SK-N-SH (cell line): Measurements from ENCODE around the gene SLC1A7. TPM values are rescaled to one million over a fixed set of nuclear protein-coding genes. Genes with fewer than 3 reads are reported as not detected.

Experiments used
- CTCF ChIA-PET: fragments of 300-600, 350-600 bp; formaldehyde crosslinking; extraction: SDS; loops from one replicate; lab custom pipeline; 2021; lab: Yijun Ruan, JAX
- POLR2A ChIA-PET: fragments of 350-600 bp; sonication (Branson Sonifier 250); formaldehyde crosslinking; extraction: SDS; loops from one replicate; lab custom pipeline; 2020; ENCODE audit warnings: antibody characterized with exemption, inconsistent platforms; lab: Yijun Ruan, JAX
- DNase-seq: peaks from one replicate; pipeline ENCODE4 v3.0.0; 2012
- H2AFZ ChIP-seq: fragments of 200-600 bp; sonication (generic); 2 replicates; pipeline ENCODE4 v1.8.1; 2016; ENCODE audit warnings: antibody characterized with exemption, mild to moderate bottlenecking, low read depth
- H3F3A ChIP-seq: fragments of 200-600 bp; sonication (generic); replicated peaks from 2 replicates; pipeline ENCODE3; 2016; ENCODE audit warnings: antibody characterized with exemption, mild to moderate bottlenecking; ENCODE audit not compliant: insufficient read depth
- H3K27ac ChIP-seq, 2 experiments: fragments of 200-500 bp in 1 of 2; fragments of 200-600 bp in 1 of 2; sonication (Bioruptor generic) in 1 of 2; sonication (generic), shearing (Covaris generic) in 1 of 2; 2 replicates each; pipeline versions ENCODE4 v1.5.1 to v1.6.1; 2014 to 2016; ENCODE audit warnings: low read depth in 2 of 2, inconsistent platforms in 1 of 2, low read length in 1 of 2, mild to moderate bottlenecking in 1 of 2, mixed read lengths in 1 of 2
- H3K27me3 ChIP-seq: fragments of 200-600 bp; sonication (generic), shearing (Covaris generic); 2 replicates; pipeline ENCODE4 v1.6.1; 2016; ENCODE audit warnings: mixed run types; ENCODE audit not compliant: insufficient read depth
- H3K36me3 ChIP-seq, 2 experiments: fragments of 200-500 bp in 1 of 2; fragments of 200-600 bp in 1 of 2; sonication (Bioruptor generic) in 1 of 2; sonication (generic) in 1 of 2; replicated peaks in 1 of 2; 2 replicates each; pipeline versions ENCODE3 to v1.5.1; 2014 to 2016; ENCODE audit warnings: low read length in 1 of 2, mild to moderate bottlenecking in 1 of 2; ENCODE audit not compliant: insufficient read depth in 2 of 2, control insufficient read depth in 1 of 2
- H3K4me1 ChIP-seq, 2 experiments: fragments of 200-500 bp in 1 of 2; fragments of 200-600 bp in 1 of 2; sonication (Bioruptor generic) in 1 of 2; sonication (generic), shearing (Covaris generic) in 1 of 2; 2 replicates each; pipeline versions ENCODE4 v1.5.1 to v1.6.1; 2014 to 2016; ENCODE audit warnings: low read depth in 1 of 2, low read length in 1 of 2, mixed run types in 1 of 2; ENCODE audit not compliant: insufficient read depth in 2 of 2, control insufficient read depth in 1 of 2
- H3K4me2 ChIP-seq: fragments of 200-600 bp; sonication (generic), shearing (Covaris generic); 2 replicates; pipeline ENCODE4 v1.6.1; 2017; ENCODE audit warnings: mixed run types
- H3K4me3 ChIP-seq, 2 experiments: fragments of 200-500 bp in 1 of 2; fragments of 200-600 bp in 1 of 2; sonication (Bioruptor generic) in 1 of 2; sonication (generic), shearing (Covaris generic) in 1 of 2; 2 replicates each; pipeline versions ENCODE4 v1.5.1 to v1.8.1; 2014 to 2016; ENCODE audit warnings: low read depth in 2 of 2, inconsistent platforms in 1 of 2, low read length in 1 of 2, mild to moderate bottlenecking in 1 of 2, mixed read lengths in 1 of 2, moderate library complexity in 1 of 2
- H3K79me2 ChIP-seq: fragments of 200-600 bp; sonication (generic); 2 replicates; pipeline ENCODE4 v1.8.1; 2017; ENCODE audit warnings: mild to moderate bottlenecking; ENCODE audit not compliant: insufficient read depth
- H3K9ac ChIP-seq: fragments of 200-600 bp; sonication (generic); 2 replicates; pipeline ENCODE4 v1.6.1; 2017; ENCODE audit warnings: mixed run types
- H3K9me2 ChIP-seq: fragments of 200-600 bp; sonication (generic); 2 replicates; pipeline ENCODE4 v1.6.1; 2017; ENCODE audit warnings: mixed run types
- H3K9me3 ChIP-seq: fragments of 200-600 bp; sonication (generic); 2 replicates; pipeline ENCODE4 v1.6.1; 2017; ENCODE audit warnings: mixed run types, mild to moderate bottlenecking, moderate library complexity
- H4K20me1 ChIP-seq: fragments of 200-600 bp; sonication (generic); 2 replicates; pipeline ENCODE4 v1.6.1; 2017; ENCODE audit warnings: mild to moderate bottlenecking, mixed run types; ENCODE audit not compliant: insufficient read depth
- CHD2 ChIP-seq: fragments of 150-350 bp; IDR thresholded peaks from 2 replicates; pipeline ENCODE4 v1.6.1; 2018; ENCODE audit warnings: low read length; ENCODE audit not compliant: partially characterized antibody
- EP300 ChIP-seq, 2 experiments: IDR thresholded peaks; 2 replicates each; pipeline versions ENCODE4 v1.4.0 to v1.6.1; 2012; ENCODE audit warnings: borderline replicate concordance in 1 of 2, low read depth in 1 of 2, low read length in 1 of 2
- FOXJ3 ChIP-seq: sonication (generic); formaldehyde crosslinking; IDR thresholded peaks from 2 replicates; pipeline ENCODE4 v1.5.1; 2020; ENCODE audit warnings: mild to moderate bottlenecking, missing genetic modification reagents
- FOXM1 ChIP-seq: IDR thresholded peaks from 2 replicates; pipeline ENCODE4 v1.4.0; 2012; ENCODE audit warnings: low read depth, mild to moderate bottlenecking
- GABPA ChIP-seq: IDR thresholded peaks from 2 replicates; pipeline ENCODE4 v1.4.0; 2012; ENCODE audit warnings: low read depth, mild to moderate bottlenecking
- GATA2 ChIP-seq: sonication (generic); formaldehyde crosslinking; IDR thresholded peaks from 2 replicates; pipeline ENCODE4 v1.5.0; 2020; ENCODE audit warnings: mild to moderate bottlenecking, missing genetic modification reagents
- JUND ChIP-seq: IDR thresholded peaks from 2 replicates; pipeline ENCODE4 v1.4.0; 2012
- MEF2A ChIP-seq: IDR thresholded peaks from 2 replicates; pipeline ENCODE4 v1.4.0; 2012; ENCODE audit warnings: low read depth, borderline replicate concordance
- MXI1 ChIP-seq: IDR thresholded peaks from 2 replicates; pipeline ENCODE4 v1.6.1; 2012; ENCODE audit warnings: mild to moderate bottlenecking, low read depth, low read length, improper control_type of control experiment
- NFIC ChIP-seq: IDR thresholded peaks from 2 replicates; pipeline ENCODE4 v1.4.0; 2012; ENCODE audit warnings: borderline replicate concordance
- NRF1 ChIP-seq: IDR thresholded peaks from 2 replicates; pipeline ENCODE4 v1.6.1; 2012; ENCODE audit warnings: low read depth, mild to moderate bottlenecking, low read length
- POLR2AphosphoS5 ChIP-seq: IDR thresholded peaks from 2 replicates; pipeline ENCODE4 v1.6.1; 2012; ENCODE audit warnings: low read depth, low read length
- RAD21 ChIP-seq: IDR thresholded peaks from 2 replicates; pipeline ENCODE4 v1.6.1; 2012; ENCODE audit warnings: mild to moderate bottlenecking, low read length
- RCOR1 ChIP-seq: fragments of 150-350 bp; IDR thresholded peaks from 2 replicates; pipeline ENCODE4 v1.6.1; 2017; ENCODE audit warnings: antibody characterized with exemption, low read length
- RFX5 ChIP-seq: IDR thresholded peaks from 2 replicates; pipeline ENCODE4 v1.6.1; 2012; ENCODE audit warnings: mild to moderate bottlenecking, improper control_type of control experiment, low read length
- RXRA ChIP-seq: IDR thresholded peaks from 2 replicates; pipeline ENCODE4 v1.4.0; 2012; ENCODE audit warnings: low read depth, mild to moderate bottlenecking, borderline replicate concordance
- TAF1 ChIP-seq: IDR thresholded peaks from 2 replicates; pipeline ENCODE4 v1.6.1; 2012; ENCODE audit warnings: low read depth, mild to moderate bottlenecking, low read length, moderate library complexity, borderline replicate concordance
- TCF12 ChIP-seq: IDR thresholded peaks from 2 replicates; pipeline ENCODE4 v1.4.0; 2012
- TEAD4 ChIP-seq: IDR thresholded peaks from 2 replicates; pipeline ENCODE4 v1.4.0; 2012; ENCODE audit warnings: mild to moderate bottlenecking, borderline replicate concordance; ENCODE audit not compliant: insufficient read depth
- WGBS: methylation state at CpG from one replicate; pipeline ENCODE4 v1.1.6; 2017; ENCODE audit warnings: low lambda C conversion rate; 5-methylcytosine and 5-hydroxymethylcytosine counted together
- polyA plus RNA-seq, 3 experiments: library from polyadenylated mRNA; depleted of rRNA; stranded (reverse); fragments of >200 nt; gene quantifications; 2 replicates each; pipeline ENCODE4 v1.2.3, GENCODE V29; 2012
- TF ChIP-seq, protein P1 (sequence below): IDR thresholded peaks from 2 replicates; pipeline ENCODE4 v1.4.0; 2012; ENCODE audit warnings: low read depth, borderline replicate concordance
- TF ChIP-seq, protein P2 (sequence below): IDR thresholded peaks from 2 replicates; pipeline ENCODE4 v1.4.0; 2012; ENCODE audit warnings: low read depth
- TF ChIP-seq, protein P3 (sequence below): fragments of 150-350 bp; IDR thresholded peaks from 2 replicates; pipeline ENCODE4 v1.6.1; 2016; ENCODE audit warnings: mild to moderate bottlenecking, low read depth, low read length
- TF ChIP-seq, protein P4 (sequence below): IDR thresholded peaks from 2 replicates; pipeline ENCODE4 v1.4.0; 2012; ENCODE audit warnings: low read depth, borderline replicate concordance
- TF ChIP-seq, protein P5 (sequence below): IDR thresholded peaks from 2 replicates; pipeline ENCODE4; 2012

Gene SLC1A7
- polyA plus RNA-seq, 1 of the 3 experiments (the other 2 are of a cell fraction) = not detected

DNA sequence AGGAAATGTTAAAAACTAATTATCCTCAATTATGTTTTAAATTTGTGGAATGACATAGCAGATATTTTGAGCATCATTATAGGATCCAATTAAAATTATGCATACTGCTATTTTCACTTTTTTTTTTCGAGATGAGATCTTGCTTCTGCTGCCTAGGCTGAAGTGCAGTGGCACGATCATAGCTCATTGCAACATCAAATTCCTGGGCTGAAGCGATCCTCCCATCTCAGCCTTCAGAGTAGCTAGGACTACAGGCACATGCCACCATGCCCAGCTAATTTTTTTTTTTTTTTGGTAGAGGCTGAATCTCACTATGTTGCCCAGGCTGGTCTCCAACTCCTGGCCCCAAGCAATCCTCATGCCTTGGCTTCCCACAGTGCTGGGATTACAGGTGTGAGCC, 11.3 kb upstream of the SLC1A7 start:
- no peaks in the 10 kb centered on the region for H3F3A ChIP-seq
- no peaks in the 10 kb centered on the region for H3K79me2 ChIP-seq
- DNase-seq = no peak
- no peak overlapping the region for H3K4me3 ChIP-seq
- TF ChIP-seq, protein P1, sequence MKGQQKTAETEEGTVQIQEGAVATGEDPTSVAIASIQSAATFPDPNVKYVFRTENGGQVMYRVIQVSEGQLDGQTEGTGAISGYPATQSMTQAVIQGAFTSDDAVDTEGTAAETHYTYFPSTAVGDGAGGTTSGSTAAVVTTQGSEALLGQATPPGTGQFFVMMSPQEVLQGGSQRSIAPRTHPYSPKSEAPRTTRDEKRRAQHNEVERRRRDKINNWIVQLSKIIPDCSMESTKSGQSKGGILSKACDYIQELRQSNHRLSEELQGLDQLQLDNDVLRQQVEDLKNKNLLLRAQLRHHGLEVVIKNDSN = no peak
- no peak for TF ChIP-seq TCF12
- TF ChIP-seq, protein P2, sequence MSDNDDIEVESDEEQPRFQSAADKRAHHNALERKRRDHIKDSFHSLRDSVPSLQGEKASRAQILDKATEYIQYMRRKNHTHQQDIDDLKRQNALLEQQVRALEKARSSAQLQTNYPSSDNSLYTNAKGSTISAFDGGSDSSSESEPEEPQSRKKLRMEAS = no peak
- TF ChIP-seq EP300 (IDR thresholded peaks at IDR 0.05; ENCODE audit: borderline replicate concordance in 1 of 2, low read depth in 1 of 2, low read length in 1 of 2) = no peak
- TF ChIP-seq NRF1 = no peak
- TF ChIP-seq RAD21 = no peak
- no peak for TF ChIP-seq FOXM1
- TF ChIP-seq NFIC = no peak
- TF ChIP-seq JUND = no peak
- no peak for TF ChIP-seq FOXJ3 (CRISPR knock-in tag)
- no peak for TF ChIP-seq POLR2AphosphoS5
- no peak for TF ChIP-seq TEAD4
- no peak for TF ChIP-seq TAF1
- TF ChIP-seq GABPA = no peak
- TF ChIP-seq RCOR1 = no peak
- TF ChIP-seq, protein P3, sequence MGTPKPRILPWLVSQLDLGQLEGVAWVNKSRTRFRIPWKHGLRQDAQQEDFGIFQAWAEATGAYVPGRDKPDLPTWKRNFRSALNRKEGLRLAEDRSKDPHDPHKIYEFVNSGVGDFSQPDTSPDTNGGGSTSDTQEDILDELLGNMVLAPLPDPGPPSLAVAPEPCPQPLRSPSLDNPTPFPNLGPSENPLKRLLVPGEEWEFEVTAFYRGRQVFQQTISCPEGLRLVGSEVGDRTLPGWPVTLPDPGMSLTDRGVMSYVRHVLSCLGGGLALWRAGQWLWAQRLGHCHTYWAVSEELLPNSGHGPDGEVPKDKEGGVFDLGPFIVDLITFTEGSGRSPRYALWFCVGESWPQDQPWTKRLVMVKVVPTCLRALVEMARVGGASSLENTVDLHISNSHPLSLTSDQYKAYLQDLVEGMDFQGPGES = no peak
- TF ChIP-seq MEF2A = no peak
- no peak for TF ChIP-seq MXI1
- 74% methylated on average over 3 of the region's 3 CpGs for WGBS
- H3K27me3 ChIP-seq = no peaks in the 10 kb centered on the region
- ChIA-PET CTCF (no interaction called here), POLR2A (no interaction called here)
- H3K4me2 ChIP-seq = no peak overlapping the region; the same call in 1 of the 2 replicates
- no peaks in the 10 kb centered on the region for H4K20me1 ChIP-seq
- H3K27ac ChIP-seq = no peak overlapping the region
- H2AFZ ChIP-seq = no peak overlapping the region
- no peak overlapping the region for H3K9ac ChIP-seq
- no peaks in the 10 kb centered on the region; the same call in 1 of the 2 replicates for H3K9me2 ChIP-seq
- H3K9me3 ChIP-seq = no peaks in the 10 kb centered on the region
- H3K4me1 ChIP-seq = no peaks in the 10 kb centered on the region; a peak in 1 of 4 replicates
- no peaks in the 10 kb centered on the region for H3K36me3 ChIP-seq

DNA sequence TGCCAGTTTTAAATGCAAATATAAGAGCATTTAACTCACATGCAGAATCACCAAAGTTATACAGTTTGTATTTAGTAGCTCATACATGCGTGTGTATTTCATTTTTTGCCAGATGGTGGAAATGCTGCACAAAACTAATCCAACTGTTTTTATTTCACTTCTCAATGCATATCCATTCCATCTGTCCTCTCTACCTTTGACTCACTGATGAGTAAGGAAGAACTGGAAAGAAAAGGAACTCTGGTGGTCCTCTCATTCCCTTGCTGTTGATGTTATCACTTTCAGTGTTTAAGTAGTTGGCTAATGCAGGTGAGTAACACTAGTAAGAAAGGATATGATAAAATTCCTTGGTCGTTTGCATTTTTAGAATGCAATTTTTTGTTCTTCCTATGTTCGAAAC, 5.7 kb upstream of the SLC1A7 start:
- 38% methylated on average over 3 of the region's 3 CpGs for WGBS
- H3K36me3 ChIP-seq = no peaks in the 10 kb centered on the region
- H2AFZ ChIP-seq = no peak overlapping the region
- ChIA-PET POLR2A (no interaction called here), CTCF (no interaction called here)
- H3K9me2 ChIP-seq = no peaks in the 10 kb centered on the region; the same call in 1 of the 2 replicates
- no peak for DNase-seq
- no peaks in the 10 kb centered on the region for H3K79me2 ChIP-seq
- no peaks in the 10 kb centered on the region for H3K27me3 ChIP-seq
- peaks cover 14 to 20% of the 10 kb centered on the region in 2 experiments; a peak in 3 of 4 replicates for H3K4me1 ChIP-seq
- H3K4me3 ChIP-seq = no peak overlapping the region
- no peaks in the 10 kb centered on the region for H4K20me1 ChIP-seq
- peak overlapping the region; percentile 39; the same call in 1 of the 2 replicates for H3K4me2 ChIP-seq
- peaks cover 19% of the 10 kb centered on the region for H3F3A ChIP-seq
- 0 out of 2 replicates have a peak overlapping the region, but pooled peaks have one; percentile 17 for H3K9ac ChIP-seq
- peak overlapping the region in 1 of 2 experiments; percentile 96; a peak in 2 of 4 replicates for H3K27ac ChIP-seq
- H3K9me3 ChIP-seq = no peaks in the 10 kb centered on the region
- TF ChIP-seq GATA2 (CRISPR knock-in tag) (no peak), RFX5 (no peak), JUND (peak; percentile 88), TCF12 (peak; percentile 96), RCOR1 (no peak), RXRA (peak; percentile 69), RAD21 (no peak), CHD2 (no peak)
- TF ChIP-seq, protein P4, sequence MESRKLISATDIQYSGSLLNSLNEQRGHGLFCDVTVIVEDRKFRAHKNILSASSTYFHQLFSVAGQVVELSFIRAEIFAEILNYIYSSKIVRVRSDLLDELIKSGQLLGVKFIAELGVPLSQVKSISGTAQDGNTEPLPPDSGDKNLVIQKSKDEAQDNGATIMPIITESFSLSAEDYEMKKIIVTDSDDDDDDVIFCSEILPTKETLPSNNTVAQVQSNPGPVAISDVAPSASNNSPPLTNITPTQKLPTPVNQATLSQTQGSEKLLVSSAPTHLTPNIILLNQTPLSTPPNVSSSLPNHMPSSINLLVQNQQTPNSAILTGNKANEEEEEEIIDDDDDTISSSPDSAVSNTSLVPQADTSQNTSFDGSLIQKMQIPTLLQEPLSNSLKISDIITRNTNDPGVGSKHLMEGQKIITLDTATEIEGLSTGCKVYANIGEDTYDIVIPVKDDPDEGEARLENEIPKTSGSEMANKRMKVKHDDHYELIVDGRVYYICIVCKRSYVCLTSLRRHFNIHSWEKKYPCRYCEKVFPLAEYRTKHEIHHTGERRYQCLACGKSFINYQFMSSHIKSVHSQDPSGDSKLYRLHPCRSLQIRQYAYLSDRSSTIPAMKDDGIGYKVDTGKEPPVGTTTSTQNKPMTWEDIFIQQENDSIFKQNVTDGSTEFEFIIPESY = no peak
- TF ChIP-seq, protein P1 = no peak
- TF ChIP-seq, protein P5, sequence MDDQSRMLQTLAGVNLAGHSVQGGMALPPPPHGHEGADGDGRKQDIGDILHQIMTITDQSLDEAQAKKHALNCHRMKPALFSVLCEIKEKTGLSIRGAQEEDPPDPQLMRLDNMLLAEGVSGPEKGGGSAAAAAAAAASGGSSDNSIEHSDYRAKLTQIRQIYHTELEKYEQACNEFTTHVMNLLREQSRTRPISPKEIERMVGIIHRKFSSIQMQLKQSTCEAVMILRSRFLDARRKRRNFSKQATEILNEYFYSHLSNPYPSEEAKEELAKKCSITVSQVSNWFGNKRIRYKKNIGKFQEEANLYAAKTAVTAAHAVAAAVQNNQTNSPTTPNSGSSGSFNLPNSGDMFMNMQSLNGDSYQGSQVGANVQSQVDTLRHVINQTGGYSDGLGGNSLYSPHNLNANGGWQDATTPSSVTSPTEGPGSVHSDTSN = peak; percentile 77
